SK-N-MC (cell line): Measurements from ENCODE around the gene KIF26A.

Experiments
- EZH2 ChIP-seq: fragments of 200-600 bp; sonication (generic); IDR thresholded peaks from one replicate; pipeline ENCODE4 v1.6.1; 2017; ENCODE audit warnings: antibody characterized with exemption
- FOXP2 ChIP-seq: optimal IDR thresholded peaks from 2 replicates; pipeline ENCODE3; 2011; ENCODE audit warnings: mild to moderate bottlenecking, moderate library complexity; ENCODE audit not compliant: insufficient read depth; ENCODE audit errors: extremely low read length, control extremely low read depth
- POLR2AphosphoS5 ChIP-seq: IDR thresholded peaks from 2 replicates; pipeline ENCODE4 v1.6.1; 2012; ENCODE audit warnings: mild to moderate bottlenecking, low read depth, low read length, borderline replicate concordance

DNA sequence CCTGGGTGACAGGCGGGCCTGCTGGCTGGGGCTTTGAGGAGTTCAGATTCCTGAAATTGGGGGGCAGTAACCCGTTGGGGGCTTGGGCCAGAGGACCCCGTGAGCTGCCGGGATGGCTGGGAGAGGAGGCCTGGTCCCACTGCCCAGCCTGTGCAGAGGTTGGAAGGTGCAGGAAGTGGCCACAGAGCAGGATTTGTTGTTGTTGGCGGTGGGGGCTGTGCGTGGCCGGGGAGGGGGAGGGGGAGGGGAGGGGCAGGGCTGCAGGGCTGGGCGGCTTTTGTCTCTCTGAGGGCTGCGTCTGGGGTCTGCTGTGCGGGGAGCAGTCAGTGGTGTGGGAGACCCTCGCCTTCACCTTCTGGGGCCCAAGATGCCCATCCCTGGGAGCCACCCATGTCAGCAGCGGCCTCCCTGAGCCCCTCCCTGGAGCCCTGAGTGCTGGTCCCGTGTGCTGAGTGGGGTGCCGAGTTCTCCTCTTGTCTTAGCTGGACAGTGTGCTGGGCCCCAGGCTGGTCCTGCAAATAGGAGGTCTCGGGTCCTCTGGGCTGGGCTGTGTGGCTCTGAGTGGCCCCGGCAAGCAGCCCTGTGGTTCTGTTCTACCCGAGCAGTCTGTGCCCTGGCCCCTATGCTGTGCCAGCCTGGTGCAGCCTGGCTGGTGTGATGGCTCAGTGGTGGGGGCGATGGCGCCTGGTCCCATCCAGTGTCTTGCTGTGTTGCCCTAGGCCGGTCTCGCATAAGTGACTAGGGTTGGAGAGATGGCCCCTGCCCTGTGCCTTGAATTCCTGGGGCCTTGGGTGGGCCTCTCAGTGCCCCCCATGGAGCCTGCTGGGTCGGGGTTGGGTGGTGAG lies 10.3 kb downstream of the KIF26A start:
- TF ChIP-seq EZH2 (no peak), POLR2AphosphoS5 (no peak), FOXP2 (no peak)
